A549 (cell line): ENCODE results near the gene XPO4. TPM values are rescaled to one million over a fixed set of nuclear protein-coding genes. Genes with fewer than 3 reads are reported as not detected.

Source experiments
- ATAC-seq, 2 experiments: fragments of 200-7000 bp in 1 of 2; fragments of >200 bp in 1 of 2; cut with Nextera tagmentation in 1 of 2; cut with Tn5 transposase in 1 of 2; 3 replicates each; pipeline versions ENCODE4 v1.8.0 to v1.9.1; 2018 to 2020; ENCODE audit warnings: mild to moderate bottlenecking in 1 of 2, moderate library complexity in 1 of 2
- CTCF ChIA-PET: fragments of 300-600 bp; sonication (Branson Sonifier 250); formaldehyde crosslinking; extraction: SDS; loops from one replicate; lab custom pipeline; 2021; ENCODE audit warnings: antibody characterized with exemption, inconsistent platforms; lab: Yijun Ruan, JAX
- POLR2A ChIA-PET: fragments of 350-600 bp; formaldehyde crosslinking; extraction: SDS; loops from one replicate; lab custom pipeline; 2021; ENCODE audit warnings: antibody characterized with exemption, inconsistent platforms; lab: Yijun Ruan, JAX
- DNase-seq, 2 experiments: peaks; one replicate each; pipeline versions ENCODE4 v3.0.0 to v3.0.0-alpha.2; 2011 to 2016; ENCODE audit warnings: low read depth in 1 of 2, low spot score in 1 of 2
- FAIRE-seq: peaks from 2 replicates; lab custom pipeline; 2011; peaks lifted over from hg19 to GRCh38; lab: Jason Lieb, UNC
- H3K27ac ChIP-seq, 2 experiments: fragments of >200 bp; sonication (Bioruptor Twin); formaldehyde crosslinking; 3 replicates each; pipeline ENCODE4 v1.5.1; 2016 to 2017
- H3K4me1 ChIP-seq: fragments of >200 bp; sonication (Bioruptor Twin); formaldehyde crosslinking; 3 replicates; pipeline ENCODE4 v1.6.1; 2016
- H3K4me2 ChIP-seq: fragments of >200 bp; sonication (Bioruptor Twin); formaldehyde crosslinking; 3 replicates; pipeline ENCODE4 v1.6.1; 2016
- H3K4me3 ChIP-seq: fragments of >200 bp; sonication (Bioruptor Twin); formaldehyde crosslinking; 3 replicates; pipeline ENCODE4 v1.5.1; 2016
- H3K9me3 ChIP-seq: fragments of >200 bp; sonication (Bioruptor Twin); formaldehyde crosslinking; 3 replicates; pipeline ENCODE4 v1.6.1; 2016
- BCL3 ChIP-seq: fragments of >200 bp; sonication (Bioruptor Twin); formaldehyde crosslinking; IDR thresholded peaks from 3 replicates; pipeline ENCODE4 v1.6.1; 2016
- CBX2 ChIP-seq: fragments of 200-600 bp; sonication (generic); IDR thresholded peaks from 2 replicates; pipeline ENCODE4 v1.6.1; 2016; ENCODE audit warnings: low read depth, mild to moderate bottlenecking, borderline replicate concordance
- CEBPB ChIP-seq, 2 experiments: fragments of >200 bp in 1 of 2; sonication (Bioruptor Twin) in 1 of 2; formaldehyde crosslinking in 1 of 2; IDR thresholded peaks; 2 replicates each; pipeline ENCODE4 v1.6.1; 2012 to 2016
- CHD2 ChIP-seq: fragments of 150-350 bp; IDR thresholded peaks from 2 replicates; pipeline ENCODE4 v1.6.1; 2014; ENCODE audit warnings: low read length; ENCODE audit not compliant: partially characterized antibody
- E2F6 ChIP-seq: IDR thresholded peaks from 2 replicates; pipeline ENCODE4 v1.6.1; 2012; ENCODE audit warnings: low read depth, borderline replicate concordance
- EP300 ChIP-seq, 2 experiments: fragments of >200 bp; sonication (Bioruptor Twin); formaldehyde crosslinking; IDR thresholded peaks; 2 replicates in 1 of 2; 3 replicates in 1 of 2; pipeline ENCODE4 v1.6.1; 2016 to 2017
- FOXS1 ChIP-seq: fragments of 250-450 bp; sonication (Bioruptor Pico); IDR thresholded peaks from 2 replicates; pipeline ENCODE4 v1.5.0; 2020; ENCODE audit warnings: mild to moderate bottlenecking, moderate library complexity
- HES2 ChIP-seq: fragments of >200 bp; sonication (Bioruptor Twin); formaldehyde crosslinking; IDR thresholded peaks from 2 replicates; pipeline ENCODE4 v1.6.1; 2016
- HEYL ChIP-seq: fragments of 250-450 bp; sonication (Bioruptor Pico); IDR thresholded peaks from 2 replicates; pipeline ENCODE4 v1.8.0; 2021; ENCODE audit warnings: mild to moderate bottlenecking, moderate library complexity
- HOXB5 ChIP-seq: fragments of 250-450 bp; sonication (Bioruptor Pico); IDR thresholded peaks from 2 replicates; pipeline ENCODE4 v1.5.0; 2020; ENCODE audit warnings: mild to moderate bottlenecking, moderate library complexity
- JUN ChIP-seq, 2 experiments: fragments of >200 bp; sonication (Bioruptor Twin); formaldehyde crosslinking; IDR thresholded peaks; 2 replicates in 1 of 2; 3 replicates in 1 of 2; pipeline ENCODE4 v1.6.1; 2016 to 2017
- MAZ ChIP-seq: fragments of 150-350 bp; IDR thresholded peaks from 2 replicates; pipeline ENCODE4 v1.6.1; 2014; ENCODE audit warnings: antibody characterized with exemption, low read depth, low read length, borderline replicate concordance
- MYC ChIP-seq: IDR thresholded peaks from 2 replicates; pipeline ENCODE4 v1.6.1; 2012; ENCODE audit warnings: mild to moderate bottlenecking, inconsistent platforms, low read length, improper control_type of control experiment, borderline replicate concordance
- PBX3 ChIP-seq: IDR thresholded peaks from 2 replicates; pipeline ENCODE4 v1.6.1; 2012
- POLR2A ChIP-seq: IDR thresholded peaks from 2 replicates; pipeline ENCODE4 v1.6.1; 2012; ENCODE audit warnings: mild to moderate bottlenecking, low read length
- RAD21 ChIP-seq, 2 experiments: fragments of >200 bp in 1 of 2; sonication (Bioruptor Twin) in 1 of 2; formaldehyde crosslinking in 1 of 2; IDR thresholded peaks in 1 of 2; conservative IDR thresholded peaks in 1 of 2; 2 replicates in 1 of 2; 3 replicates in 1 of 2; pipeline ENCODE4 v1.6.1; 2012 to 2018; ENCODE audit warnings: inconsistent platforms in 1 of 2
- SREBF2 ChIP-seq: fragments of 450-650 bp; IDR thresholded peaks from 2 replicates; pipeline ENCODE4 v1.6.1; 2014; ENCODE audit warnings: mild to moderate bottlenecking, moderate library complexity
- TFCP2L1 ChIP-seq: fragments of 250-450 bp; sonication (Bioruptor Pico); IDR thresholded peaks from 2 replicates; pipeline ENCODE4 v1.5.0; 2021; ENCODE audit warnings: mild to moderate bottlenecking
- TP53 ChIP-seq: fragments of 250-450 bp; sonication (Bioruptor Pico); IDR thresholded peaks from 2 replicates; pipeline ENCODE4 v1.5.0; 2021; ENCODE audit warnings: mild to moderate bottlenecking, moderate library complexity
- ZFP36 ChIP-seq: fragments of 450-650 bp; IDR thresholded peaks from 2 replicates; pipeline ENCODE4 v1.6.1; 2014; ENCODE audit warnings: borderline replicate concordance; ENCODE audit not compliant: partially characterized antibody
- WGBS: methylation state at CpG from one replicate; pipeline ENCODE4 v1.1.6; 2017; ENCODE audit errors: missing lambda C conversion rate; 5-methylcytosine and 5-hydroxymethylcytosine counted together
- polyA plus RNA-seq, 4 experiments: library from polyadenylated mRNA; depleted of rRNA in 3 of 4; stranded (reverse); fragments of >200 nt; fragmentation: RNase III in 1 of 4; extraction: RNeasy Plus Mini Kit Qiagen cat#74134 plus additional on column Dnase treatment in 1 of 4; gene quantifications; 2 replicates in 3 of 4; 3 replicates in 1 of 4; pipeline ENCODE4 v1.2.3, GENCODE V29; 2011 to 2017

XPO4 gene
- polyA plus RNA-seq, 2 of the 4 experiments (the other 2 are of a cell fraction), result 7.3 to 16.6 TPM

- DNase-seq (no peak), ATAC-seq (no peak), FAIRE-seq (no peak)
- H3K4me1 ChIP-seq, result no peaks in the 10 kb centered on the region
- H3K27ac ChIP-seq, result no peak overlapping the region
- TF ChIP-seq ZFP36, result no peak
- no peak for TF ChIP-seq MAZ
- TF ChIP-seq JUN (IDR thresholded peaks at IDR 0.05), result no peak
- no peak for TF ChIP-seq TP53 (CRISPR knock-in tag)
- no peak for TF ChIP-seq HEYL (CRISPR knock-in tag)
- no peak for TF ChIP-seq RAD21 (conservative IDR thresholded peaks at IDR 0.05 in 1 of 2, IDR thresholded peaks at IDR 0.05 in 1 of 2)
- no peak for TF ChIP-seq MYC
- no peak for TF ChIP-seq E2F6
- no peak for TF ChIP-seq HES2
- WGBS, result 88% methylated on average over 7 of the region's 7 CpGs
- ChIA-PET CTCF (no interaction called here), POLR2A (no interaction called here)
- H3K9me3 ChIP-seq, result no peaks in the 10 kb centered on the region
- no peak overlapping the region for H3K4me2 ChIP-seq
- no peak overlapping the region for H3K4me3 ChIP-seq
Measured at GRCh38 chr13:20833900-20834679, 68.5 kb downstream of the XPO4 start.

GRCh38 chr13:20832861-20833260 is 69.7 kb downstream of the XPO4 start:
- no peak for ATAC-seq
- CTCF ChIA-PET, result no interaction called here

GRCh38 chr13:20831933-20832332 is 70.6 kb downstream of the XPO4 start:
- H3K4me2 ChIP-seq, result no peak overlapping the region
- 0 out of 3 replicates have a peak, but pooled peaks cover 3% of the 10 kb centered on the region for H3K4me1 ChIP-seq
- no peak for FAIRE-seq
- CTCF ChIA-PET, result interaction anchor here (1.0 to 1.7 kb wide), 4 partner anchors 8 to 119 kb away, joined by 3 to 6 read pairs (median 4); no protein-coding TSS in a partner anchor
- no peak for TF ChIP-seq PBX3
- no peak overlapping the region for H3K27ac ChIP-seq
- no peak for DNase-seq
- POLR2A ChIA-PET, result no interaction called here
- ATAC-seq, result no peak
- no peak overlapping the region for H3K4me3 ChIP-seq
- WGBS, result 92% methylated on average over 3 of the region's 3 CpGs
- H3K9me3 ChIP-seq, result no peaks in the 10 kb centered on the region

More at GRCh38 chr13:20832861-20833260, 69.7 kb downstream of the XPO4 start:
- DNase-seq (no peak), FAIRE-seq (no peak)
- POLR2A ChIA-PET, result no interaction called here
- Histone ChIP-seq H3K27ac (no peak overlapping the region), H3K4me1 (0 out of 3 replicates have a peak, but pooled peaks cover 3% of the 10 kb centered on the region), H3K9me3 (no peaks in the 10 kb centered on the region), H3K4me2 (no peak overlapping the region), H3K4me3 (no peak overlapping the region)
- 90% methylated on average over 3 of the region's 3 CpGs for WGBS
- no peak for TF ChIP-seq HOXB5 (CRISPR knock-in tag)
- no peak for TF ChIP-seq BCL3
- TF ChIP-seq POLR2A, result no peak
- TF ChIP-seq CEBPB (IDR thresholded peaks at IDR 0.05), result no peak
- TF ChIP-seq TFCP2L1, result no peak
- no peak for TF ChIP-seq CHD2
- TF ChIP-seq EP300 (IDR thresholded peaks at IDR 0.05), result no peak
- no peak for TF ChIP-seq HES2
- no peak for TF ChIP-seq FOXS1
- no peak for TF ChIP-seq CBX2
- TF ChIP-seq SREBF2, result no peak
